Uterus (tissue), 4 donors: ENCODE measurements around the gene SLC23A2. TPM values are rescaled to one million over a fixed set of nuclear protein-coding genes. Genes with fewer than 3 reads are reported as not detected.

Source experiments
- DNase-seq, 2 donors: peaks; one replicate each; pipeline ENCODE4 v3.0.0-alpha.2; 2019 to 2020
- H3K27ac ChIP-seq, 2 donors: fragments of 200-600 bp; sonication (generic); 1 replicate in 1 of 2; 2 replicates in 1 of 2; pipeline ENCODE4 v1.5.1; 2016 to 2018
- H3K27me3 ChIP-seq, 2 donors: fragments of 200-600 bp; sonication (generic); one replicate each; pipeline ENCODE4 v1.5.1; 2018 to 2019; ENCODE audit warnings: control low read depth in 1 of 2
- H3K36me3 ChIP-seq, 2 donors: fragments of 200-600 bp; sonication (generic); one replicate each; pipeline ENCODE4 v1.5.1; 2019; ENCODE audit warnings: control low read depth in 1 of 2
- H3K4me1 ChIP-seq, 2 donors: fragments of 200-600 bp; sonication (generic); one replicate each; pipeline ENCODE4 v1.5.1; 2018 to 2019; ENCODE audit warnings: control low read depth in 1 of 2
- H3K4me3 ChIP-seq, 2 donors: fragments of 200-600 bp; sonication (generic); 1 replicate in 1 of 2; 2 replicates in 1 of 2; pipeline ENCODE4 v1.5.1; 2018 to 2019; ENCODE audit warnings: mild to moderate bottlenecking in 1 of 2
- H3K9me3 ChIP-seq, 2 donors: fragments of 200-600 bp; sonication (generic); one replicate each; pipeline ENCODE4 v1.5.1; 2019; ENCODE audit warnings: control low read depth in 1 of 2
- POLR2A ChIP-seq, 2 donors: fragments of 450-650 bp; IDR thresholded peaks; one replicate each; pipeline ENCODE4 v1.6.1; 2016; ENCODE audit warnings: antibody characterized with exemption in 2 of 2, mild to moderate bottlenecking in 1 of 2, moderate library complexity in 1 of 2
- intact Hi-C: fragments of 100-400 bp; cut with DNase I; formaldehyde crosslinking; loops from one replicate; pipeline ENCODE4 v1.15.1; 2023; ENCODE audit warnings: low total_unique reads
- total RNA-seq, 4 donors: library from RNA; depleted of rRNA in 3 of 4; stranded (reverse); fragments of >200 nt in 3 of 4; gene quantifications; one replicate each; pipeline versions ENCODE4 v1.1.0 to v1.2.4, GENCODE V29; 2014 to 2023
- TF ChIP-seq, protein P1 (sequence below), 4 experiments: fragments of 200-600 bp in 2 of 4; fragments of 450-650 bp in 2 of 4; sonication (generic) in 2 of 4; IDR thresholded peaks; one replicate each; pipeline ENCODE4 v1.5.1; 2016 to 2019; ENCODE audit warnings: antibody characterized with exemption in 4 of 4, mild to moderate bottlenecking in 2 of 4, moderate library complexity in 1 of 4
- donor health status: DM: yes; HTN: yes; CAD: no.

SLC23A2 gene
- total RNA-seq, 4 donors from 2014 or later = 6.2 to 41.4 (median 26.6) TPM

DNA sequence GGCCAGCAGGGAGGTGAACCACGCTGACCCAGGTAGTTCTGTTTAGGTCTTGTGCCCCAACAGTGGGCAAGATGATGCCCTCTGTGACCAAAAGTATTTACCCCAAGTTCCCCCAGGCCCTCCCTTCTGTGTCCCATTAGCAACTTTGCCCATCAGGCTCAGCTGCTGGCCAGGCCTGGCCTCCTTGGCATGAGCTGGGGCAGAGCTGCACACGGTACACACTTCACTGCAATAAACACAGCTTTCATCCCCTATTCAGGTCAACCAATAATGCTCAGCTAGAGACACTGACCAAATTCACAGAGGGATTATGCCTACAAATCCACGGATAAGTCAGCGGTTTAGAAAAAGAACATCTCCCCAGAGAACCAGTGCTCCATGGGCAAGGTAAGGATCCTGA is 103.7 kb downstream of the SLC23A2 start:
- H3K27ac ChIP-seq = no peak overlapping the region
- no peak for TF ChIP-seq POLR2A (IDR thresholded peaks at IDR 0.05)
- TF ChIP-seq, protein P1, sequence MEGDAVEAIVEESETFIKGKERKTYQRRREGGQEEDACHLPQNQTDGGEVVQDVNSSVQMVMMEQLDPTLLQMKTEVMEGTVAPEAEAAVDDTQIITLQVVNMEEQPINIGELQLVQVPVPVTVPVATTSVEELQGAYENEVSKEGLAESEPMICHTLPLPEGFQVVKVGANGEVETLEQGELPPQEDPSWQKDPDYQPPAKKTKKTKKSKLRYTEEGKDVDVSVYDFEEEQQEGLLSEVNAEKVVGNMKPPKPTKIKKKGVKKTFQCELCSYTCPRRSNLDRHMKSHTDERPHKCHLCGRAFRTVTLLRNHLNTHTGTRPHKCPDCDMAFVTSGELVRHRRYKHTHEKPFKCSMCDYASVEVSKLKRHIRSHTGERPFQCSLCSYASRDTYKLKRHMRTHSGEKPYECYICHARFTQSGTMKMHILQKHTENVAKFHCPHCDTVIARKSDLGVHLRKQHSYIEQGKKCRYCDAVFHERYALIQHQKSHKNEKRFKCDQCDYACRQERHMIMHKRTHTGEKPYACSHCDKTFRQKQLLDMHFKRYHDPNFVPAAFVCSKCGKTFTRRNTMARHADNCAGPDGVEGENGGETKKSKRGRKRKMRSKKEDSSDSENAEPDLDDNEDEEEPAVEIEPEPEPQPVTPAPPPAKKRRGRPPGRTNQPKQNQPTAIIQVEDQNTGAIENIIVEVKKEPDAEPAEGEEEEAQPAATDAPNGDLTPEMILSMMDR (IDR thresholded peaks at IDR 0.05) = no peak

DNA sequence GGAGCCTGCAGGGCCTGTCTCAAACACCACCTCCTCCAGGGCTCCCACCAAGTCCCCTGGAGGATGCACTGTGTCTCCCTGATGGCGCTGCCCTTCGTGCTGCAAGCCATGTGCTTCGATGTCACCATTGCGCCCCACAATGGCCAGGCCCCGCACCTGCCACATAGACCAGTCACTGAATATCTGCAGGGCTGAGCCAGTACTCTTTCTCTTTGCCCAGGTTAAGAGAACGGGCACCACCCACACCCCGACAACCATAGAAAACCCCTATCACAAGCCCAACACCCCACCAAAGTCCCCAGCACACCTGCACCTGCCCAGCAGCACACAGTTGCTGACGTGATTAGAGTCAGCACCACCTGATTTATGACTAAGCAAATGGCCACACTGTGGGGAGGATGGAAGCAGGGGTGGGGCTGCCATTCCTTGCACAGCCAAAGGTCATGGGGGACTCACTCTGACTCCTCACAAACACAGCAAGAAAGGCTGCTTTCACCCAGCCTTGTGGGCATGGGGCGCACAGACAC is 104.3 kb downstream of the SLC23A2 start:
- Histone ChIP-seq H3K4me3 (no peak overlapping the region), H3K36me3 (no peaks in the 10 kb centered on the region), H3K4me1 (no peaks in the 10 kb centered on the region), H3K9me3 (no peaks in the 10 kb centered on the region), H3K27ac (no peak overlapping the region), H3K27me3 (no peaks in the 10 kb centered on the region)
- TF ChIP-seq, protein P1 (IDR thresholded peaks at IDR 0.05) = no peak
- no peak for TF ChIP-seq POLR2A (IDR thresholded peaks at IDR 0.05)
- DNase-seq = no peak
- intact Hi-C loops = no loop called here

More for the DNA sequence above, 103.7 kb downstream of the SLC23A2 start:
- DNase-seq = no peak
- Histone ChIP-seq H3K9me3 (no peaks in the 10 kb centered on the region), H3K36me3 (no peaks in the 10 kb centered on the region), H3K4me1 (no peaks in the 10 kb centered on the region), H3K4me3 (no peak overlapping the region), H3K27me3 (no peaks in the 10 kb centered on the region)
- intact Hi-C loops = no loop called here

DNA sequence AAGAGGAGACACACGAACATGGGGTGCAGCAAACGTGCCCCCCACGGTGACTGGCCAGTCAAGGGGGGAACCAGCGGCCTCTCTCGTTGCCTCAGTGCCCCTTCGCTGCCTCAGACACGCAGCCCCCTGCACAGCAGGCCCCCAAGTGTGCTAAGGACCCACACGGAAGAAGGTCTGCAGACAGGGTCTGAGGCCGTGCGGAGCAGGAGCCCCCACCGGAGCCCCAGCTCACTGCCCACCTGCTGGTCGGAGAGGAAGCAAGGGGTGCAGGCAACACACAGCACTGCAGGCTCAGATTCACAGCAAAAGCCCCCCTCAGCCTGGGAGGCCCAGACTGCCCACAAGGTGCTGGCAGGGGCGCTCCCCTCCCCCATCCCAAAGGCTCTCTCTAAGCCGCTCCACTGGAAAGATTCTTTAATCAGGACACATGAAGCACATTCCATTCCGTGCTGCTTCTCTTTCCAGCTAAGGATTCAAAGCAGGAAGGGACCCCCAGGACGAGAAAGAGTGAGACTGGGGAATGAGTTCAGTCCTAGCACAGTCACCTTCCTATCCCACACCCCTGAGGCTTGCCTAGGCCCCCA is 105.1 kb downstream of the SLC23A2 start:
- no peak for DNase-seq
- TF ChIP-seq, protein P1 (IDR thresholded peaks at IDR 0.05) = no peak
- TF ChIP-seq POLR2A (IDR thresholded peaks at IDR 0.05) = no peak
- no peak overlapping the region for H3K4me3 ChIP-seq
- no peaks in the 10 kb centered on the region for H3K9me3 ChIP-seq
- no peaks in the 10 kb centered on the region for H3K27me3 ChIP-seq
- no peaks in the 10 kb centered on the region for H3K36me3 ChIP-seq
- no peak overlapping the region for H3K27ac ChIP-seq
- H3K4me1 ChIP-seq = no peaks in the 10 kb centered on the region
- intact Hi-C loops = no loop called here

DNA sequence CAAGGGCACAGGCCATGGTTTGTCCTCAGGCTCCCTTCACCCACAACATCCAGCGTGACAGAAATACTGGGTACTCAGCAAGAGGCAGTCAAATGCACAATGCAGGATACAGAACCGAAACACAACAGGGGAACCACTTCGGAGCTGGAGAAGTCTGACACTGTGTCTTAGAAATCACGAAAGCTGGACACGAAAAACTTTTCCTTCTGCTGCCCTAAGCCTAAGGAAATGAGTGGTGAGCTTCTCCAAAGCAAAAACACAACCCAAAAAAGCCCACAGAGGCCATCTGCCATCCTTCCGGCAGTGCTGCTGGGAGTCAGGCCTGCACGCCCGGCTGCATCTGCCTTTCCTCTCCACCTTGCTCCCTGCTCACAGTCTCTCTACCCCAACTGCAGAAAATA is 106.3 kb downstream of the SLC23A2 start:
- no peak for DNase-seq

DNA sequence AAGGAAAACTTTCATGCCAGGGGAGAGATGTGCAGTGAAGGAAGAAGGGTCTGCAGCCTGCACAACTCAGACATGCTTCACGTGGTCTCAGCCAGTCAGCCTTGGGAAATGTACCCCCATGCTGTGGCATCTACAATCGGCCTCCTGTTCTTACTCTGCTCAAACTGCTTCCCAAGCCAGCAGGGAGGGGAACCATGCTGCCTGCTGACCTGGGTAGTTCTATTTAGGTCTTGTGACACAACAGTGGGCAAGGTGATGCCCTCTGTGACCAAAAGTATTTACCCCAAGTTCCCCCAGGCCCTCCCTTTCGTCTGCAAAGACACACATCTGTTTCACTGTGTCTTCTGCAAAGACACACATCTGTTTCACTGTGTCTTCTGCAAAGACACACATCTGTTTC is 106.9 kb downstream of the SLC23A2 start:
- no peaks in the 10 kb centered on the region for H3K27me3 ChIP-seq
- no peaks in the 10 kb centered on the region for H3K36me3 ChIP-seq
- intact Hi-C loops = no loop called here
- no peak for TF ChIP-seq POLR2A (IDR thresholded peaks at IDR 0.05)
- TF ChIP-seq, protein P1 (IDR thresholded peaks at IDR 0.05) = no peak
- no peak overlapping the region for H3K27ac ChIP-seq
- no peak for DNase-seq
- no peaks in the 10 kb centered on the region for H3K4me1 ChIP-seq
- H3K4me3 ChIP-seq = no peak overlapping the region
- H3K9me3 ChIP-seq = no peaks in the 10 kb centered on the region

More for the DNA sequence above, 106.3 kb downstream of the SLC23A2 start:
- no peaks in the 10 kb centered on the region for H3K27me3 ChIP-seq
- no peaks in the 10 kb centered on the region for H3K4me1 ChIP-seq
- no peak overlapping the region for H3K27ac ChIP-seq
- no peak overlapping the region for H3K4me3 ChIP-seq
- intact Hi-C loops = no loop called here
- TF ChIP-seq POLR2A (IDR thresholded peaks at IDR 0.05) = no peak
- TF ChIP-seq, protein P1 (IDR thresholded peaks at IDR 0.05) = no peak
- H3K9me3 ChIP-seq = no peaks in the 10 kb centered on the region
- no peaks in the 10 kb centered on the region for H3K36me3 ChIP-seq
